Neural progenitor cell (in vitro differentiated cells): Measurements from ENCODE around the gene PRDM2. TPM values are rescaled to one million over a fixed set of nuclear protein-coding genes. Genes with fewer than 3 reads are reported as not detected.

Source experiments
- DNase-seq: peaks from one replicate; pipeline ENCODE4 v3.0.0-alpha.2; 2016; ENCODE audit warnings: low spot score
- H2AFZ ChIP-seq: fragments of 200-600 bp; sonication (generic); replicated peaks from 2 replicates; pipeline ENCODE4 v1.6.1; 2016; ENCODE audit warnings: antibody characterized with exemption
- H3F3A ChIP-seq: fragments of 200-600 bp; sonication (generic); 2 replicates; pipeline ENCODE4 v1.6.1; 2016; ENCODE audit warnings: antibody characterized with exemption, low read depth
- H3K27ac ChIP-seq: fragments of 200-600 bp; sonication (generic); 2 replicates; pipeline ENCODE4 v1.5.1; 2016; ENCODE audit warnings: mild to moderate bottlenecking
- H3K27me3 ChIP-seq: fragments of 200-600 bp; sonication (generic); 2 replicates; pipeline ENCODE4 v1.6.1; 2016; ENCODE audit warnings: mild to moderate bottlenecking, moderate library complexity
- H3K36me3 ChIP-seq: fragments of 200-600 bp; sonication (generic); 2 replicates; pipeline ENCODE4 v1.5.1; 2016
- H3K4me1 ChIP-seq: fragments of 200-600 bp; sonication (generic); 2 replicates; pipeline ENCODE4 v1.6.1; 2016; ENCODE audit warnings: mixed run types
- H3K4me2 ChIP-seq: fragments of 200-600 bp; sonication (generic); 2 replicates; pipeline ENCODE4 v1.6.1; 2016
- H3K4me3 ChIP-seq: fragments of 200-600 bp; sonication (generic); 2 replicates; pipeline ENCODE4 v1.5.1; 2016
- H3K79me2 ChIP-seq: fragments of 200-600 bp; sonication (generic); 2 replicates; pipeline ENCODE4 v1.6.1; 2016; ENCODE audit warnings: low read depth
- H3K9ac ChIP-seq: fragments of 200-600 bp; sonication (generic); 2 replicates; pipeline ENCODE4 v1.6.1; 2016
- H3K9me3 ChIP-seq: fragments of 200-600 bp; sonication (generic); 2 replicates; pipeline ENCODE4 v1.5.1; 2016; ENCODE audit warnings: low read depth
- H4K20me1 ChIP-seq: fragments of 200-600 bp; sonication (generic); 2 replicates; pipeline ENCODE4 v1.6.1; 2016; ENCODE audit warnings: low read depth
- H3K27ac Mint-ChIP-seq: 3 replicates; pipeline ENCODE4 v1.8.0; 2021; ENCODE audit warnings: mixed read lengths
- H3K27me3 Mint-ChIP-seq: 2 replicates; pipeline ENCODE4 v1.8.0; 2022; ENCODE audit warnings: low read depth, mild to moderate bottlenecking, inconsistent platforms, moderate library complexity, mixed read lengths; ENCODE audit not compliant: insufficient read depth
- H3K36me3 Mint-ChIP-seq: 3 replicates; pipeline ENCODE4 v1.8.0; 2021; ENCODE audit warnings: mixed read lengths
- H3K4me1 Mint-ChIP-seq: 3 replicates; pipeline ENCODE4 v1.8.0; 2021; ENCODE audit warnings: mixed read lengths
- H3K4me3 Mint-ChIP-seq: 3 replicates; pipeline ENCODE4 v1.8.0; 2021; ENCODE audit warnings: mild to moderate bottlenecking, moderate library complexity, mixed read lengths
- H3K9me3 Mint-ChIP-seq: 3 replicates; pipeline ENCODE4 v1.8.0; 2020; ENCODE audit warnings: mixed read lengths
- EZH2 ChIP-seq: fragments of 200-600 bp; sonication (generic); IDR thresholded peaks from 2 replicates; pipeline ENCODE4 v1.6.1; 2017; ENCODE audit warnings: antibody characterized with exemption, mild to moderate bottlenecking, moderate library complexity
- EZH2phosphoT487 ChIP-seq: fragments of 200-600 bp; sonication (generic); IDR thresholded peaks from 2 replicates; pipeline ENCODE4 v1.6.1; 2017; ENCODE audit warnings: antibody characterized with exemption
- total RNA-seq: library from RNA; depleted of rRNA; stranded (reverse); fragments of >200 nt; gene quantifications from 2 replicates; pipeline ENCODE4 v1.2.3, GENCODE V29; 2015; ENCODE audit warnings: low replicate concordance
- TF ChIP-seq, protein P1 (sequence below): fragments of 200-600 bp; sonication (generic); IDR thresholded peaks from 2 replicates; pipeline ENCODE4 v1.5.1; 2017; ENCODE audit warnings: antibody characterized with exemption, mild to moderate bottlenecking

PRDM2 gene
- total RNA-seq, 1 donor from 2014 or later, result 22.0 TPM

- Histone ChIP-seq H3K79me2 (no peaks in the 10 kb centered on the region), H3K4me1 (peaks cover 7% of the 10 kb centered on the region), H3F3A (no peaks in the 10 kb centered on the region), H3K27me3 (no peaks in the 10 kb centered on the region), H2AFZ (no peak overlapping the region), H4K20me1 (no peaks in the 10 kb centered on the region), H3K4me3 (no peak overlapping the region), H3K4me2 (no peak overlapping the region), H3K9me3 (no peaks in the 10 kb centered on the region), H3K36me3 (no peaks in the 10 kb centered on the region), H3K9ac (no peak overlapping the region), H3K27ac (no peak overlapping the region)
- Mint-ChIP-seq H3K36me3 (no peaks in the 10 kb centered on the region), H3K4me3 (no peak overlapping the region), H3K27me3 (peaks cover 7% of the 10 kb centered on the region), H3K27ac (no peak overlapping the region), H3K9me3 (no peaks in the 10 kb centered on the region), H3K4me1 (peaks cover 3% of the 10 kb centered on the region)
- no peak for TF ChIP-seq EZH2phosphoT487
- no peak for TF ChIP-seq EZH2
- no peak for DNase-seq
Observed at GRCh38 chr1:13864760-13865159, 164.8 kb downstream of the PRDM2 start.

DNA sequence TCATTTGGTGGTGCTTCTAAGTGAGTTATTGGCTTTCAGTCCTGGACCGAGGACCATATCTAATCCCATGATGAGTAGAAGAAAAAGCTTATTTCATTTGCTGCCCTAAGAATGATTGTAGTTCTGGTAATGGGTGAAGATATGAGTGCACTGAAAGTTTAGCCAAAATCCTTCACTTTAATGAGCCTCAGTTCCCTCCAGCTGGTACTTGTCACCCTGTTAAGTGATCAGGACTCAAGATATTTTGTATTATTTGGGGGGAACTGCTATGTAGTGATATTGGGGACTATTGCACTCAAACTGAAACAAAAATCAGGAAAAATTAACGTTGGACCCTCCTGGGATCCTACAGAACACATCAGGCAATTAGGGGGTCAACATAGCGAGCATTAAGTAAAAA, 165.9 kb downstream of the PRDM2 start:
- H3K27ac ChIP-seq, result no peak overlapping the region

DNA sequence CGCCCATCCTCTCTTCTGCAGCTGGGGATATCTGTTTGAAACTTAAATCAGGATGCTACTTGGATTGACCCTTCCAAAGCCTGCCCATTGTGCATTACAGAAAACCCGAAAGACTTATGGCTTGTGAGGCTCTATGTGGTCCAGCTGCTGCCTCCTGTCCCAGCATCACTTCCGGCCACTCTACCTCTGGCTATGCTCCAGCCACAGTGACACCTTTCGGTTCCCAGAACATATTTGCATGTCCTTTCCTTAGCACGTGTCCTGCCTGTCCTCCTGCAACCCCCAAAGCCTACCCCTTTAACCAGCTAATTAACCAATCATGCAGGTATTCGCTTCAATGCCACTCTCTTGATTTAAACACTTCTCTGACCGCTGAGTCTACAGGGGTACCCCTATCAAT, 167.6 kb downstream of the PRDM2 start:
- no peaks in the 10 kb centered on the region for H3K79me2 ChIP-seq
- H3K27ac ChIP-seq, result no peak overlapping the region
- H3K4me3 ChIP-seq, result no peak overlapping the region
- no peak overlapping the region for H3K9ac ChIP-seq
- Mint-ChIP-seq H3K9me3 (no peaks in the 10 kb centered on the region), H3K27me3 (peaks cover 8% of the 10 kb centered on the region), H3K27ac (no peak overlapping the region), H3K4me3 (no peak overlapping the region), H3K36me3 (no peaks in the 10 kb centered on the region), H3K4me1 (peaks cover 13% of the 10 kb centered on the region)
- no peaks in the 10 kb centered on the region for H3F3A ChIP-seq
- H2AFZ ChIP-seq, result no peak overlapping the region
- TF ChIP-seq EZH2phosphoT487 (no peak), EZH2 (no peak)
- TF ChIP-seq, protein P1, sequence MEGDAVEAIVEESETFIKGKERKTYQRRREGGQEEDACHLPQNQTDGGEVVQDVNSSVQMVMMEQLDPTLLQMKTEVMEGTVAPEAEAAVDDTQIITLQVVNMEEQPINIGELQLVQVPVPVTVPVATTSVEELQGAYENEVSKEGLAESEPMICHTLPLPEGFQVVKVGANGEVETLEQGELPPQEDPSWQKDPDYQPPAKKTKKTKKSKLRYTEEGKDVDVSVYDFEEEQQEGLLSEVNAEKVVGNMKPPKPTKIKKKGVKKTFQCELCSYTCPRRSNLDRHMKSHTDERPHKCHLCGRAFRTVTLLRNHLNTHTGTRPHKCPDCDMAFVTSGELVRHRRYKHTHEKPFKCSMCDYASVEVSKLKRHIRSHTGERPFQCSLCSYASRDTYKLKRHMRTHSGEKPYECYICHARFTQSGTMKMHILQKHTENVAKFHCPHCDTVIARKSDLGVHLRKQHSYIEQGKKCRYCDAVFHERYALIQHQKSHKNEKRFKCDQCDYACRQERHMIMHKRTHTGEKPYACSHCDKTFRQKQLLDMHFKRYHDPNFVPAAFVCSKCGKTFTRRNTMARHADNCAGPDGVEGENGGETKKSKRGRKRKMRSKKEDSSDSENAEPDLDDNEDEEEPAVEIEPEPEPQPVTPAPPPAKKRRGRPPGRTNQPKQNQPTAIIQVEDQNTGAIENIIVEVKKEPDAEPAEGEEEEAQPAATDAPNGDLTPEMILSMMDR, result no peak
- no peak overlapping the region for H3K4me2 ChIP-seq
- no peaks in the 10 kb centered on the region for H3K9me3 ChIP-seq
- no peaks in the 10 kb centered on the region for H3K27me3 ChIP-seq
- no peak for DNase-seq
- H3K4me1 ChIP-seq, result peaks cover 7% of the 10 kb centered on the region
- H4K20me1 ChIP-seq, result no peaks in the 10 kb centered on the region
- no peaks in the 10 kb centered on the region for H3K36me3 ChIP-seq

More for the DNA sequence above, 165.9 kb downstream of the PRDM2 start:
- Mint-ChIP-seq H3K4me1 (peaks cover 3% of the 10 kb centered on the region), H3K27me3 (peaks cover 8% of the 10 kb centered on the region), H3K27ac (no peak overlapping the region), H3K4me3 (no peak overlapping the region), H3K36me3 (no peaks in the 10 kb centered on the region), H3K9me3 (no peaks in the 10 kb centered on the region)
- no peaks in the 10 kb centered on the region for H3F3A ChIP-seq
- no peaks in the 10 kb centered on the region for H3K36me3 ChIP-seq
- TF ChIP-seq, protein P1, result no peak
- no peaks in the 10 kb centered on the region for H3K27me3 ChIP-seq
- no peaks in the 10 kb centered on the region for H3K79me2 ChIP-seq
- H4K20me1 ChIP-seq, result no peaks in the 10 kb centered on the region
- DNase-seq, result no peak
- H3K4me3 ChIP-seq, result no peak overlapping the region
- no peaks in the 10 kb centered on the region for H3K9me3 ChIP-seq
- peaks cover 7% of the 10 kb centered on the region for H3K4me1 ChIP-seq
- H3K9ac ChIP-seq, result no peak overlapping the region
- no peak overlapping the region for H2AFZ ChIP-seq
- H3K4me2 ChIP-seq, result no peak overlapping the region

- H3K4me3 Mint-ChIP-seq, result no peak overlapping the region
- Histone ChIP-seq H2AFZ (no peak overlapping the region), H3K4me3 (no peak overlapping the region), H4K20me1 (no peaks in the 10 kb centered on the region), H3K4me1 (peaks cover 13% of the 10 kb centered on the region), H3K9ac (no peak overlapping the region), H3K36me3 (no peaks in the 10 kb centered on the region), H3F3A (no peaks in the 10 kb centered on the region), H3K4me2 (no peak overlapping the region), H3K27me3 (no peaks in the 10 kb centered on the region), H3K79me2 (no peaks in the 10 kb centered on the region), H3K27ac (no peak overlapping the region), H3K9me3 (no peaks in the 10 kb centered on the region)
- H3K36me3 Mint-ChIP-seq, result no peaks in the 10 kb centered on the region
- H3K4me1 Mint-ChIP-seq, result peaks cover 23% of the 10 kb centered on the region
- TF ChIP-seq, protein P1, result no peak
- TF ChIP-seq EZH2phosphoT487 (no peak), EZH2 (no peak)
- peaks cover 1% of the 10 kb centered on the region for H3K9me3 Mint-ChIP-seq
- H3K27me3 Mint-ChIP-seq, result peaks cover 10% of the 10 kb centered on the region
- no peak overlapping the region for H3K27ac Mint-ChIP-seq
- DNase-seq, result no peak
Observed at GRCh38 chr1:13869172-13869797, 169.3 kb downstream of the PRDM2 start.
